HG02970 (cell line): ENCODE data around the gene NTRK2.
"Not testable (repeated sequence)": the region's sequence is repeated elsewhere in the genome, so short reads cannot be mapped to it uniquely, and the experiment has no call there.

Experiments used
- ATAC-seq: cut with Tn5 transposase; IDR thresholded peaks from one replicate; pipeline ENCODE4 v1.9.1; 2021; ENCODE audit warnings: mild to moderate bottlenecking, moderate library complexity, moderate number of reproducible peaks; ENCODE audit not compliant: unreplicated experiment, low FRiP score

The NTRK2 gene

DNA sequence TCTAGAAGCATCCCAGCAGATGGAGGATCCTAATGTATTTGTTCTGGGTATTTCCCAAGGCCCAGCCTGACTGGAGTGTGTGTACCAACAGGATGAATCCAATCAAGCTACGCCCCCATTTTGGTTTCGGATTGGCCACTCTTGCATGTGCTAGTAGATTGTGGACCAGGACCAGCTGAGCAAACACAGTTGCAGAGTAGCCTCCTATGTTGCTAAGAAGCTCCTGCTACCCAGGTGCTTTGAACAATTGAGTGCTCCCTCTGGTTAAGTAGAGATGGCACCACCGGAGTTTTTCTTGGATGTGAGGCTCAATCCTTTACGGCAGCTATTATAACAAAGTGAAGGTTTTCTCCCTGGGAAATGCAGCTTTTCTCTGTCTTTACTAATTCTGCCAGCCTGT, 204.5 kb downstream of the NTRK2 start:
- ATAC-seq = no peak

- ATAC-seq = no peak
Observed at GRCh38 chr9:84874596-84874995, 205.1 kb downstream of the NTRK2 start.

DNA sequence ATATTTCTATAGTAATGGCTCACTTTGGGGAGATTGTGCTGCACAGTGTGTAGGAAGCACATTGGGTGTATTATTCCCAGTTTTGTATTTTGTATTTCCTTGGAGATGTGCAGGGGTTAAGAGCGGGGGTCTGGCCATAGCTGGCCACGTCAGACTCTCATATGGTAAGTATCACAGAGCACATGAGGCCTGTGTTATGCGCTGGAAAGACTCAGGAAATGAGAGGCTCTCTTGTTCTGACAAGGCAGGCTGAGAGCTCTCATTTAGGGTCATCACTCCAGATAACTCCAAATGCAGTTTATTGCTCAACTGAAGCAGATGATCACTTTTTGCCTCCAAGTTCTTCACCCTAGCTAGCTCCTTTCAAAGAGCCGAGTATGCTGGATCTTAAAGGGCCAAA, 205.7 kb downstream of the NTRK2 start:
- ATAC-seq = no peak

- no peak for ATAC-seq
Observed at GRCh38 chr9:84879631-84880030, 210.1 kb downstream of the NTRK2 start.

GRCh38 chr9:84880835-84881234, 211.3 kb downstream of the NTRK2 start:
- no peak for ATAC-seq

DNA sequence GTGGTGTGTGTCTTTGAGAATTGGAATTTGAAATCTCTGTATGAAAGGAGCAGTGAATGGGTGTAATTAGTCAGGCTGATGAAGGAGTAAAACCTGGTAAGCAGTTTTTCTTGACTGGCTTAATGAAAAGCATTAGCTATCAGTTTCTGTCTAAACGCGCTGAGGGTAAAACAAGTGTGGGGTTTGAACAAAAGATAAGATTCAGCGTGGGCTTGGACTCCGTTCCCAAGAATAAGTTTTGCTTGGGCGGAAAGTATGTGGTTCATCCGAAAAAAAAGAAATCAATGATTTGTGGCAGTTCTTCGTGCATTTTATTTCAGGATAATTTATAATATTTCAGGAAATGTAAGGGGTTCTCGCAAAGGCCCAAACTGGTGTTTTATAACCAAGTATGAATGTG, 217.3 kb downstream of the NTRK2 start:
- no peak for ATAC-seq

GRCh38 chr9:84891924-84892323, 222.4 kb downstream of the NTRK2 start:
- no peak for ATAC-seq

DNA sequence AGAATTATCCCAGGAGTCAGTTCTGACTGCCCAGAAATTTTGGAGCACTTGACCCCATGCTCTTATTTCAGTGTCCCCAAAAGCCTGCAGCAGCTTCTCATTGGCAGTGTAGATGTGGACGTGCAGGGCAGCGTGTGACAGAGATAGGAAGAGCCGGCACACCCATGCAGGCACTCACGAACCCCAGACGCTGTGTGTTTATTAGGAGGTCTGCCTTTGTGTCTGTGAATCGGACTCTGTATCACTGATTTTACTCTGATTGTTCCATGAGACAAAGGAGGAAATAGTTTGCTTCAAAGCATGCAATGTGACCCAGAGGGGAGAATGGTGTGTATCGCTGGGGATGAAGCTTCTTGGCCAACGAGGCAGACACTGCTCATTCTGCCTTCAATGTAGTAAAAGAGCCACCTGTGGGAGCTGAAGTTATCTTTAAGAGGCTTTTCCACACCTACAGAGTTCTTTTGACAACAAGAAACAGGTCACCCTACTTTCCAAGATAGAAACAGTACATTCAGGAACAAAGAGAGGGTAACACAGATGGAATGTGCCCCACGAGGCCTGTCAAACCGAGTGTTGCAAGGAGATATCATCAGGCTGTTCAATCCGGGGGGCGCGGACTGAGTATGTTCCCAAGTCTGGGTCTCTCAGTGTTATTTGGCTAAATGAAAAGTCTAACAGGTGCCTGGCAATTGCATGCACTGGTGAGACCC, 224.0 kb downstream of the NTRK2 start:
- no peak for ATAC-seq

- ATAC-seq = no peak
Observed at GRCh38 chr9:84894859-84895258, 225.3 kb downstream of the NTRK2 start.

DNA sequence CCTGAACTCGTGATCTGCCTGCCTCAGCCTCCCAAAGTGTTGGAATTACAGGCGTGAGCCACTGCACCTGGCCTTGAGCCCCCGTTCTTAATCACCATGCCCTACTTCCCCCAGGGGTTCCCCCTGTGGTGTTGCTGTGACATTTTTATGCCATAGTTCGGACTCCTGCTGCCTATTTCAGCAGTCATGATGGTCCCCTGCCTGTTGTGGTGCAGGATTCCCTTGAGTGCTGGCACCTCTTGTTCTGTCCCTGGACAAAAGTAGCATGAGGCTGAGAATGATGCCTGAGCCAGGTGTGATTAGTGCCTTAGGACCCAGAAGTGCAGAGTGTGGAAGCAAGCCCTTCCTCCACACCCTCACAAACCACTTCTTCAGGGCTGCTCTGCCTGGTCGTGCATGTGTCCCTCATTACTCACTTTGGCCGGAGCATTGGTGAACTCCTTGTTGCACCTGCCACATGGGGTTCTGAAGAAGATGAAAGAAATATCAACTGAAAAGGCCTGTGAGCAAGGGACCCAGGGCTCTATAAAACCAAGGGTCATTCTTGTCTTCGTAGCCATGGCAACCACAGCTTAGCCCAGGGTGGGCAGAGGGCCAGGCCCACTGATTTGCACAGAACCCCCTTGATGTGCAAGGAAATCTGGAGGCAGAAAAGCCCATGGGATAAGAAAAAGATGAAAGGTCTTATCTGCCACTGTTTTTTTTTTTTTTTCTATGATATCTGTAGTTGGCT, 228.0 kb downstream of the NTRK2 start:
- no peak for ATAC-seq

DNA sequence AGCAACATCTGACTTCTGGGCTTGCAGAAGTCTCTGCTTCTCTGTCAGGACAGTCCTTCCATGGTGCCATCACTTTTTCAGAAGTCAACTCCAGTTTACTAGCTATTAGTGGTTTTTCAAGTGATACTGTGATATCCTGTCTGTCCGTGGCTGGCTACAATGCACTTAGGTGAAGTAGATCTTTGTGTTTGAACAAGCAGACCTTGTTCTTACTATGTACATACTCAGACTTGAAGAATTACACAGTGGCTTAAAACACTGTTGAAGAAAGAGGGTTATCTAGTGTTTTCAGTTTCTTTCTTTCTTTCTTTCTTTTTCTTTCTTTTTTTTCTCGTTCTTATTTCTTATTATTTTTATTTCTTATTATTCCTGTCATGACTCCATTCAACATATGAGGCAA, 228.7 kb downstream of the NTRK2 start:
- ATAC-seq = no peak

DNA sequence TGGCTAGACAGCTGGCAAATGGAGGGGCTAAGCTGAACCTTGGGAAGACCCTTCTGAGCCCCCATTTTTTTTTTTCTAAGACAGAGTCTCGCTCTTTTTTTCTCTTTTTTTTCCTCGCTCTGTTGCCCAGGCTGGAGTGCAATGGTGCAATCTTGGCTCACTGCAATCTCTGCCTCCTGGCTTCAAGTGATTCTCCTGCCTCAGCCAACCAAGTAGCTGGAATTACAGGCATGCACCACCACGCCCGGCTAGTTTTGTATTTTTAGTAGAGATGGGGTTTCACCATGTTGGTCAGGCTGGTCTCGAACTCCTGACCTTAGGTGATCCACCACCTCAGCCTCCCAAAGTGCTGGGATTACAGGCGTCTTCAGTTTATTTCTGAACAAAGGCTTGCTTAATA, 229.1 kb downstream of the NTRK2 start:
- ATAC-seq = not testable (repeated sequence)

DNA sequence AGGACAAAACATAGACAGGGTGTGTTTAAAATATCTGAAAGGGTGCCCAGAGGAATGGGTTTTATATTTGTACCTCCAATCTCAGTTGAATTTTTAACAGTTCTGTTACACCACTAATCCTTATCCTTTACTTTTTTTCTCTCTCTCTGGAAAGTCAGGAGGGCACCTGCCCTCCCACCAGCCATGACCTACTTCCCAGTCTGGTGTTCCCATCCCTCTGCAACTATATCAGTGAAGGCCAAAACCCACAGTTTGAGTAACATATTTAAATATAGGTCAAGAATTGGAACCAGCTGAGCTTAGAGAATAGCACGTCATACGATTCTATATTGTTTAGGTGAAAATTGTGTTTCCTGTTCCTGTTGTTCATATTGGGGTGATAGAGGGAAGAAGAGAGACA, 229.8 kb downstream of the NTRK2 start:
- no peak for ATAC-seq

GRCh38 chr9:84900421-84900820, 230.9 kb downstream of the NTRK2 start:
- no peak for ATAC-seq

DNA sequence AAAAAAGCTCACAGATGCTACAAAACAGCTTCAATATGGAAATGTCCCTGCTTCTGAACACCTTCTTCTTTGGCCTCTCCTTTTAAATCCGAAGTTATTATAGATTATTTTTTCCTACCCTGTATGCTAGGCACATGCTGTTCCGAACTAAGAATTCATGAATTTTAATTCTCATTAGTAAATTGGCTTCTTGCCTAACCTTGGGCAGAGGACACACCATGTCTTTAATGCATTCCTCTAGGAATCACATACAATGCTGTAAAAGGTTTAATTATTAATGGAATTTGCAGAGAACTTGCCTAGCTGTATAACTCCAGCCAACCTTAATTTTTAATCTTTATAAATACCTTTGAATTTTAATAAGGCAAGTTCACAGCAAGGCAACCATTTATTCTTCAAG, 234.4 kb downstream of the NTRK2 start:
- ATAC-seq = no peak

- no peak for ATAC-seq
Observed at GRCh38 chr9:84916769-84917168, 247.2 kb downstream of the NTRK2 start.

GRCh38 chr9:84917366-84918070, 248.0 kb downstream of the NTRK2 start:
- no peak for ATAC-seq

DNA sequence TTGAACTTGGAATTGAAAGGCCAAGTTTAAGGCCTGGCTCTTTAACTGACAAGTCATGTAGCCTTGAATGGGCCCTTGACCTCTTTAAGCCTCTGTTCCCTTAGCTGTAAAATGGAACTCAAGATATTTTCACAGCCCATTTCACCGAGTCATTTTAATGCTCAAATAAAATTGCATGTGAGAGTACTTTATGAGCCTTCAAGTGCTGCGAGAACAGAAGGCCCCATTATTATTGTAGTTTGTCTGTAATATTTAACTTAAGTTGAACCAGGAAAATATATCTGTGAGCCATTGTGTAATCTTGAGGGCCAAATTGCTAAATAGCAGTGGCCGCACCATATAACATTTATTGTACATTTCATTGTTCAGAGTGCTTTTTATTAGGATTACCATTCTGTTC, 249.9 kb downstream of the NTRK2 start:
- no peak for ATAC-seq

GRCh38 chr9:84921175-84921574, 251.6 kb downstream of the NTRK2 start:
- no peak for ATAC-seq

- ATAC-seq = no peak
Observed at GRCh38 chr9:84922051-84922450, 252.5 kb downstream of the NTRK2 start.

- ATAC-seq = no peak
Observed at GRCh38 chr9:84924266-84924665, 254.7 kb downstream of the NTRK2 start.
